ENCODE measurements around the gene SOS2.

The SOS2 gene

DNA sequence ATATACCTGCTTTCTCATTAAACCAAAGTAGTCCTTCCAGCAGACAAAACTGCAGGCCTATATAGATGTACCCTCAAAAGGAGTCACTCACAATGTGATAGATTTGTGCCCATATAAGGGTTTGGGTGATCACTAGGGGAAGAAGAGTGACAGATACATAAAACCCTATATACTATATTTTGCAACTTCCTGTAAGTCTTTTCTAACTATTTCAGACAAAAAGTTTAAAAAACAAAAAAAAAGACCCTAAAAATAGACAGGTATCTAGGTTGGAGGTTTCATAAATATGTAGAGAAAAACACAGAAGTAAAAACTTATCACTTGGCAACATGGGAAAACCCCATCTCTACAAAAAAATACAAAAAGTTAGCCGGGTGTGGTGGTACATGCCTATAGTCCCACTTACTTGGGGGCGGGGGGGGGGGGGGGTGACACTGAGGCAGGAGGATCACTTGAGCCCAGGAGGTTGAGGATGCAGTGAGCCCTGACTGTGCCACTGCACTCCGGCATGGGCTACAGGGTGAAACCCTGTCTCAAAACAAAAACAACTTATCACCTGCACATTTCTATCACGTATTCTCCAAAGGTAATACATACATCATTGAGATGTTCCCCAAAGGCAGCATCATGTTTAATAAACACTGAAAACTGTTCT lies 117.9 kb downstream of the SOS2 start:
- DNase-seq, result no peak

DNA sequence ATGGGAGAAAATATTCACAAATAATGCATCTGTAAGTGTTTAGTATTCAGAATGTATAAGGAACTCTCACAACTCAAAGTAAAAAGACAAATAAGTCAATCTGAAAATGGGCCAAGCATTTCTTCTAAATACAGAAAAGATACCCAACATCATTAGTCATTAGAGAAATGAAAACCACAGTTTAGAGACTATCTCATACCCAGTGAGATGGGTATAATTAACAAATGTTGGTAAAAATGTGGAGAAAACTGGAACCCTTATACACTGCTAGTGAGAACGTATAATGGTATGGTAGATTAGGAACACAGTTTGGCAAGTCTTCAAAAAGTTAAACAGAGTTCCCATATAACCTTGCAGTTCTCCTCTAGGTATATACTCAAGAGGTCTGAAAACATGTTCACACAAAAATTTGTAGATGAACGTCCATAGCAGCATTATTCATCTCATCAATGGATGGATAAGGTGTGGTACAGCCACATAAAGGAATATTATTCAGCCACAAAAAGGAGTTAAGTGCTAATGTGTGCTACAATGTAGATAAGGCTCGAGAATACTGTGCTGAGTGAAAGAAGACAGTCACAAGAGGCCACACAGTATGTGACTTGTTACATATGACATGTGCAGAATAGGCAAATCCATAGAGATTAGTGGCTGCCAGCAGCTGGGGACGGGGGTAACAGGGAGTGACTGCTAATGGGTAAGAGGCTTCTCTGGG lies 120.9 kb downstream of the SOS2 start:
- DNase-seq, result no peak

DNA sequence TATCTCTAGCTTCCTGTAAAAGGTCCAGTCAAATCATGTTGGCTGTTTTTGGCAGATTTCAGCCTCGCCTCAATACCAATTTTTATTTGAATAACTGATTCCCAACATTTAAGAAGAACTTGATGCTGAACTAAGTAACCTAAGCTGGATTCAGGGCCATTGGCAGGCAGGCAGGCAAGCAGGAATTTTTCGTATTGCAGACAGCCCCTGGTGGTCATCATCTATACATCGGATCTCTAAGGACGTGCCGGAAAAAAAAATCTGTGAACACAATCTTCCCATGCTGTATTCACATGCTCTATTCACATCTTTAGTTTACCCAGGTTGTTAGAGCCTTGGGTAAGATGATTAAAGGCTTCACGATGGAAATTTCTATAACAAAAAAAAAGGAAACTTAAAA lies 122.0 kb downstream of the SOS2 start:
- no peak for DNase-seq

DNA sequence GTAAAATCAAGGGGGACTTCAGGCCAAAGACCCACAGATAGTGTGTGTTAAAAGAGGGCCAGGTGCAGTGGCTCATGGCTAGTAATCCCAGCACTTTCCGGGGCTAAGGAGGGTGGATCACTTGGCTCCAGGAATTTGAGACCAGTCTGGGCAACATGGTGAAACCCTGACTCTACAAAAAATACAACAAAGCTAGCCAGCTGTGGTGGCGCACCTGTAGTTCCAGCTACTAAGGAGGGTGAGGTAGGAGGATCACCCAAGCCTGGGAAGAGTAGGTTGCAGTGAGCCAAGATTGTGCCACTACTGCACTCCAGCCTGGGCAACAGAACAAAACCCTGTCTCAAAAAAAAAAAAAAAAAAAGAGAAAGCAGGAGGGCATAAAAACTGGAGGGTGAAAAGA lies 123.5 kb downstream of the SOS2 start:
- DNase-seq, result no peak

DNA sequence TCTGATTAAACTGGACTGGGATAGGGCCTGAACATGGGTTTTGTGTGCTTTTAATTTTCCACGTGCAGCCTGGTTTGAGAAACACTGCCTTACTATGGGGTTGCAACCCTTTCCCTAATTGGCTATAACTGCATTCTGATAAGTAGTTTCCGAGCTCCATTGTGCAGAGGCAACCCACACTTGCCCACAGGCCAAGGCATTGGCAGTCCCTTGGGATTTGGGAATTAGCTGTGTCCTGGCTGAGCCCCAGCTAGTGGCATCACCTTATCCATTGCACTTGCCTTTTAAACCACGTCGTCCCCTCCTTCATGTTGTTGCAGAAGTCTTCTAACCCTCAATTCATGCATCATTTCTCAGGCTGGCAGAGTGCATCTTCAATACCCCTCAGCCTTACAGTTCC lies 125.2 kb downstream of the SOS2 start:
- DNase-seq, result no peak

DNA sequence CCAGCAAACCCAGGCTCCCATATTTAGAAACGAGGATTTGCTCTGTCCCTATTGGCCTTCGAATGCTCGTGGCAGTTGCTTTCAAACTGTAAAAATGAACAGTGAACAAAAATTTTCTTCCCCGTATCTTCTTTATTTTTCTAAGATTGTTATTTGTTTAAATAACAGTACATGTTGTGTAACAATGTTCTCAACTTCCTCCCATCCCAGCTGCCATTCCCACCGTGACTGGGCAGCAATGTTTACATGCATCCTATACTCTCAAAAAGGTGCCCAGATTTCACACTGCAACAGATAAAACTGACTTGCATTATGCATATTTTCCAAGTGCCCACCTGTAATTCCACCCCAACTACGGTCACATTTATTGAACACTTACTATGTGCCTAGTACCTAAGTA lies 127.8 kb downstream of the SOS2 start:
- no peak for DNase-seq

DNA sequence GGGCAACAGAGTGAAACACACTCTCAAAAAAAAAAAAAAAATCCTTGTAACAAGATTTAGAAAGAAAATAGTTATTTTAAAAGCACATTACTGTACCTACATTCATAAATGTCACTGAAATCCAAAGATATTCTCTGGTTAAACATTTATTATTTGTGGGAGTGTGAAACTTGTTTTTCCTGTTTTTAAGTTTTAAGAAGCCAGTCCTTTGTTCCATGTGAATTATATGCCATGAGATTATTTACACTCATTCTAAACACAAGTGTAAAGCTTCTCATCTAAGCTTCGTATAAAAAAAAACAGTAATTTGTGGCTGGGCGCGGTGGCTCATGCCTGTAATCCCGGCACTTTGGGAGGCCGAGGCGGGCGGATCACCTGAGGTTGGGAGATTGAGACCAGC lies 130.0 kb downstream of the SOS2 start:
- DNase-seq, result no peak

DNA sequence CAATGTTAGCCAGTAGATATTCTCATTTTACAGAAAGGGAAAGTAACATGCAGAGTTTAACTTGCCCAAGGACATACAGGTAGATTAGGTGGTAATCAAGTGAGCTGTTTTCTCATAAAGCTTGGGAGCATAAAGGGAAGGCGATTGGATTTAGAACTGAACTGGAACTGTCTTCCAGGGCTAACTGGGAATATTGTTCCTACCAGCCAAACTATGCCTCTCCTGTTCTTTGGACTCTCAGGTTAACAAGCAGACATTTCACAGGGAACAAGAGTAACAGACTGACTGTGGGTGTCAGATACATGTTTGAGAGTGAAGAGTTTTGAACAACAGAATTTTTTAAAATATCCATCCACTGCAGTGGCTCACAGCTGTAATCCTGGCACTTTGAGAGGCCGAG lies 130.6 kb downstream of the SOS2 start:
- DNase-seq, result no peak

DNA sequence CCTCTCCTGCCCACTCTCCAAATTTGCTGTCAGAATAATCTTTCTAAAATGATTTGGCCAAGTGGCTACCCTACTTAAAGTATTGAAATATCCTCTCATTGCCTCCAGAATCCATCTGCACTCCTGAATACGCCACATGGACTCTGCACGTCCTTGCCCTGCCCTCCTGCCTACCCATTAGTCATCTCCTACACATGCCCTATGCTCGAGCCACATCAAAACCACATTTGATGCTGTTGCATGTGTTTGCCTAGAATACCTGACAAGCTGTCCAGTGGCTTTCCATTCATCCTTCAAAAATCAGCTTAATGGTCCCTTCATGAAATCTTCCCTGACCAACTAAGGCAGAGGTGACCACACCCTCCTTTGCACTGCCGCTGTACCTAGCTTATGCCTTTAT lies 132.0 kb downstream of the SOS2 start:
- no peak for DNase-seq

DNA sequence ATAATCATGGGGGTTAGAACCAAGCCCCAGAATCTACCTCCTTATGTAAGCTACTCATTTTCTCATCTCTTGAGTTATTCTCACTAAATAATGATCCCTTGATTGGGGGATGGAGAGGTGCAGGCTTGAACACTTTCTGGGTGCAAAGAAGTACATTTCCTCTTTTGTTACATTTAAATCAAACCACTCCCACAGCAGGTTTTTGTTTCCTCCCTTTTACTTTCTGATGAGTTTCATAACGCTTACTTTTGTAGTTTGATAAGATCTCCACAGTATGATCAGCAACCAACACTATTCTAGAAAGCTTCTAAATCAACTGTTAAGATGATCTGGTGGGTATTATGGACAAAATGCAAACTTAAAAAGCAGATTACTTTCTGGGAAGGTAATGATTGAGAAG lies 135.5 kb downstream of the SOS2 start:
- DNase-seq, result no peak

DNA sequence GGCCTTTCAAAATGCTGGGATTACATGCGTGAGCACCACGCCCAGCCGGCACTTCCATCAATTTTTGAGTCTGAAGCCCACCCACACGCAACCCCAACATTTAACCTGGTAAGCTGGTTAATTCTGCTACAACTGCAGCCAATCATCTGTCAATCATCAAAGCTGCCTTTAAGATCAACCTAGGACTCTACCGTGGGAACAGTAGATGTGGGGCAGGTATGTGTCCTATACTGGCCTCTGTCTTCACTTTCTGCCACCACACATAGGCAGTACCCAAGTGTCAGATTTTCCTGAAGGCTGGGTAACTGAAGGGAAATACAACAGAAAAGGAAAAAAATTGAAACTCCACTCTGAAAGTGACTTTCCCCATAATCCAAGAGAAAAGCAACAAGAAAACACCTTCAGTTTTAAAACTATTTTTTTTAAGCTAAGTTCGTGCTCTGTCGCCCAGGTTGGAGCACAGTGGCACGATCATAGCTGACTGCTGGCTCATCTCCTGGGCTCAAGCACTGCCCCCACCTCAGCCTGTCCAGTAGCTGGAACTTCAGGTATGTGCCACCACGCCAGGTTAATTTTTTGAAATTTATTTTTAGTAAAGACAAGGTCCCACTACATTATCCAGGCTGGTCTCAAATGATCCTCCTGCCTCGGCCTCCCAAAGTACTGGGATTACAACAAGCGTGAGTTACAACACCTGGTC lies 137.2 kb downstream of the SOS2 start:
- DNase-seq, result no peak

DNA sequence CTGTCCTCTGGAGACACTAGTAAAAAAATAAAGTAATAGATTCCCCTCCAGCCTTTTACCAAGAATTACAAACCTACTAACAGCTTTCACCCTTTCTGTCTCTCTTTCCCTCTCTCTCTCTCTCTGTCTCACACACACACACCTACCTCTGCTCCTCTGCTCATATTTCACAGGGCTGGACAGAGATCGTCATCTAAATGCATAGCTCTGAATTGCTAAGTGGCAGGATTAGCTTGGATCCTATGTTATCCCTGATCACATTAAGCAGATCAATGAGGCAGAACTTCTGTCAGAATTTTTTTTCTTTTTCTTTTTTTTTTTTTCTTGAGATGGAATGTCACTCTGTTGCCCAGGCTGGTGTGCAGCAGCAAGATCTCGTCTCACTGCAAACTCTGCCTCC lies 137.9 kb downstream of the SOS2 start:
- DNase-seq, result no peak

DNA sequence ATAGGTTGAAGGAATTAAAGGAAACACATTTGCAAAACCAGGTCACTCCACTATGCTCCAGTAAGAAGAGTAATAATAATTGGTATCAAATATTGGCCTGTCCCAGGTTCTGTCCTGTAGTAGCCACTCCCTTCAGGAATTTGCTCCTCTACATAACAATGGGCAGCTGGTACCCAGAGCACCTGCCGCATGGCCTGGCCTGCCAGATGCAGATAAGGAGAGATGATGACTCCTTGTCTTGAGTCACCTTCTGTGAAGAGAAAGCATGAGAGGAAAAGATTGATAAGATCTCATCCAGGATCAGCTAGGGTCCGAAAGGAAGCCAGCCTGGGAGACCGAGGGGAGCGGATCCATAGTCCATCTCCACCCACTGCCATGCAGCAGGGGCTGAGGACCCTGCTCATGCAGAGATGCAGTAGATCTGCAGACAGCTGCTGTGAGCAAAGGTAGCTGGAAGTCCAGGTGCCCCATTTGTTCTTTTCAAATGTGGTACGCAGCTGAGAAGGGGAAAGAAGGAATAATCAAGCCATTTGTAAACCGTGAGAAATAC lies 139.3 kb downstream of the SOS2 start:
- DNase-seq, result no peak

DNA sequence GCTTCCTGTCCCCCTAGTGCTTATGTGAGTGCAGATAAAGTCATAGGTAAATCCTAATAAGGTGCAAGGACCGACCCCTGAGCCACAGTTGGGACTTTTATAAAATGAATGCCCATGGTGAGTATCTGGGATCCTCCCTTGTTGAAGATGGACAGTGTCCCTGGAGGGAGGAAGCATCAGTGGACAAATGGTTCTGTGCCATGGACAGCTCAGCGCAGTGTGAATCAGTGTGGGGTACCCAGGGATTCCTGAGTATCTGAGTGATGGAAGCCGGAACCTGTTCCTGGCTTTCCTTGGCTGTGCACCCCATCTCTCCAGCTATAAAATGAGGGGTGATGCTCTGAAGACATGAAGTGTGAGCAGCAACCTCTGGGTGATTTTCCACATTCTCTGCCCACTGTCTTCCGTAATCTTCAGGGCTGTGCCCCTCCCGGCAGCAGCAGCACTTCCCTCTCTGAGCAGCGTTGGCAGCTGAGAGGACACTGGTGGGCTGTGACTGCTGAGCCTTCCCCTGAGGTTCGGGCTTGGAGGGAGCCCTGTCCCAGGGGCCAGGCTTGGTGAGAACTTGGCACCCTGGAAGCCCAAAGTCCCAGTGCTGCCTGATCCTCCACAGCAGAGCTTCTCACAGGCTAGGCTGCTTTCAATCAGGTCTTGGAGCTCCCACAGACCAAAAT lies 140.0 kb downstream of the SOS2 start:
- no peak for DNase-seq

DNA sequence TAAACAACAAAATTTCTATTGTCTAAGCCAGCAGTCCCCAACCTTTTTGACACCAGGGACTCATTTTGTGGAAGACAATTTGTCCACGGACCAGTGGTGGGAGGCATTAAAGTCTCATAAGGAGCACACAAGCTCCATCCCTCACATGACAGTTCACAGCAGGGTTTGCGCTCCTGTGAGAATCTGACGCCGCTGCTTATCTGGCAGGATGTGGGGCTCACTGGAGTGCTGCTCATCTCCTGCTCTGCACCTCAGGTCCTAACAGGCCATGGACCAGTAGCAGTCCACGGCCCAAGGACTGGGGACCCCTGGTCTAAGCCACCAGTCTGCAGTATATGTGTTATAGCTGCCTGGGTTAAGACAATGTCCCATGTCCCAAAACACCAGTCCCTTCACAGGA lies 142.2 kb downstream of the SOS2 start:
- DNase-seq, result no peak

DNA sequence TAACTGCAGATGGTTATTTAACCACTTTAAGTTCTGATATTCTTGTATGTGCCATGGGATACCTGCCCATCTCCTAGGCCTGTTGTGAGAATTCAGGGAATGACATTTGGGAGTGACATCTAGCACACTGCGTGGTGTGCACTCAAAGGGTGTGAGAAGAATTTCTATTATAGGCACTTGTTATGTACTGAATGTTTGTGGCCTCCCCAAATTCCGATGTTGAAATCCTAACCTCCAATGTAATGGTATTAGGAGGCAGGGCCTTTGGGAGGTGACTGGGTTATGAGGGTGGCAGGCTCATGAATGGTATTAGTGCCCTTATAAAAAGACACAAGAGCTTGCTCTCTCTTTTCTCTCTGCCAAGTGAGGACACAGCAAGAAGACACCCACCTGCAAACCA lies 142.6 kb downstream of the SOS2 start:
- no peak for DNase-seq

DNA sequence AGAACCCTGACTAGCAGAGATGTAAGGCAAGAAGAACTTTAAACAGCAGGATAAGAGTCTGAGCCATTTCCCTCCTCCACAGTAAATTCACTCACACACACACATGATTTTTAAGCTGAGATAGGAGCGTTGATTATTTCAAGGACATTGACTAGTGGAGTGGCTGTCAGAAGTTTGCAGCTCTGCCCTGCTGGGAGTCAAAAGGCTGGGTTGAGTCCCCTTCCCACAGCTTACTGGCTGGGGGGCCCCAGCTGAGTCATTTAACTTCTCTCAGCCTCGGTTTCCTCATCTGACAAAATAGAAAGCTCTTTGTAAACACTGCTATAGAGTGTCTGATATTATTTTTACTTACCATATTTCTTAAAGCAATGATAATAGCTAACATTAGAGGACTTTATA lies 143.3 kb downstream of the SOS2 start:
- DNase-seq, result no peak

DNA sequence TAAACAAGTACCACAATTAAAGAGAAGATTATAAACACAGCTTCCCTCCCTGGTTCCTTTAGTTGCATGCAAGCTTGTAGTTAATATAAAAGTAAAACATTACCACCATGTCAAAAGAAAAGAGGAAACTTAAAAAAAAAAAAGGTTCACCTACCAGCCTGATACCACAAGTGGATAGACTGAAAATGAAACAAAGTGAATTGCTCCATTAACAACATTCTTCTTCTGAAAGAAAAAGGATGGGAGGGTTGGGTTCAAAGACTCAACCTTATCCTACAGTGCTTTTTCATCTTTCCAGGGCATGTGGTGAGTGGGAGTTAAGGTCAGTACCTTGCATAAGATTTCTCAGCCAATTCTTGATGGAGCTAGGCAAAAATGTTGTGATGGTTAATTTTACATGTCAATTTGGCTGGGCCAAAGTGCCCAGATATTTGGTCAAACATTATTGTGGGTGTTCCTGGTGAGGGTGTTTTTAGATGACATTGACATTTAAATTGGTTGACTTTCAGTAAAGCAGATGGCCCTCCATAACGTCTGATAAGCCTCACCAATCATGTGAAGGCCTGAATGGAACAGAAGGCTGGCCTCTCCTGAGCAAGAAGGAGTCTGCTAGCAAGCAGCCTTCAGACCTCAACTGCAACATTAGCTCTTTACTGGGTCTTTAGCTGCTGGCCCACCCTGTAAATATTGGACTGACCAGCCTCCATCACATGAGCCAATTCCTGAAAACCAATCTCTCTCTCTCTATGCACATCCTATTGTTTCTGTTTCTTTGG lies 143.8 kb downstream of the SOS2 start:
- no peak for DNase-seq

DNA sequence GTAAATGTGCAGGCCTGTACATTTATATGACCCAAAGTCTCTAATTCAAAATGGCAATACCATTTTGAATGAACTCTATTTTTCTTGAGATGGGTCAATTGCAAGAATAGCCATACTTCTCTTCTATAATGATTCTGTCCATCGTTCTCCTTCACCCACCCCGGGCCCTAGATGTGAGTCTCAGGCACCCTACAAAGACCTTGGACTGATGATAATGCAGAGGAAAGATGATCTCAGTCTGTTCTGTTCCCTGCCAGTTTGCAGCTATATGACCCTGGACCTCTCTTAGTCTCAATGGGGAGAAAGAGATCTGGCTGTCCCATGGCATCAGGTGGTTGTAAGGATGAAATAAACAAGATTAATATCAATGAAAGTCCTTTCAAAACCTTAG lies 145.1 kb downstream of the SOS2 start:
- DNase-seq, result no peak

DNA sequence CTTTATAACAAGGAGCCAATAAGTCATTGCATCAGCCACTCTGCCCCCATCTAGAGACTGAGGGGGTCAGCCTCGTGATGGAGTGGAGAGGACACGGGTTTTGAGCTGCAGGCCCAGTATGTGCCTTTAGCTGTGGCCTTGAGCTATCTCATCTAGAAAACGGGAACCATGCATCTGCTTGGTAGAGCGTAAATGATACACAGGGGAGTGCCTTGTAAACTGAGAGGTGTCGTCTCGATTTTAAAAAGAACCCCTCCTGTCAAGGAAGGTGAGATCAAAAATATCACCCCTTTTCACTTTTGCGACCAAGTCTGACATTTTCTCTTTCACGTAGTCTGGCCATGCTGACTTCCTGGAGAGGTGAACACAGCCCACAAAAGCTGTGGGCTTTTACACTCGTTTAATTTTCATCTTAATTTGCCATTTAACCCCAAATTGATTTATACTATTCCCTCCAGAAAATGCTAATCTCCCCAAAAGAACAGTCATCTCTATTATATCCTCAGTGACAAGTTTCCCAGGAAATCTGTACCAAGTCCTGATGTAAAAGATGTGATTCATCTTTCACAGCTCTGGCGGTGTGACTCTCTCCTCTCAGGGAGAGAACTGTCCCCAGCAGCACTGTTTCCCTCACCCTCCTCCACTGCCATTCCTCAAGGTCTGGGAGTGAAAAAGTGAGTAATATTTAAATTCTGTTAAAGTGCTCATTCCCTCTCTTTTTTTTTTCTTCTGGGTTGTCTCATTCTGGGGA lies 145.6 kb downstream of the SOS2 start:
- DNase-seq, result no peak

DNA sequence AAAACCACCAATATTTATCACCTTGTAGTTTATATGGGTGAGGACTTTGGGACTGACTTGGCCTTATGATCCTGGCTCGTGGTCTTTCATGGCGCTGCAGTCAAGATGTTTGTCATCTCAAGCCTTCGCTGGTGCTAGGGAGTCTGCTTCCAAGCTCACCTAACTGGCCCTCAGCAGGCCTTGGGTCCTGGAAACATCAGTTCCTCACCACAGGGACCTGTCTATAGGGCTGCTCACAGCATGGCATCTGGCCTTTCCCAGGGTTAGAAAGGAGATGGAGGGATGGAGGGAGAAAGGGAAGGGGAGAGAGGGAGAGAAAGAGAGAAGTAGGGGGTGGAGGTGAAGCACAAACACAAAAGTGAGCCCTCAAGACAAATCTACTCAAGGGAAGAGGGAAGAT lies 146.7 kb downstream of the SOS2 start:
- no peak for DNase-seq

Data from activated gamma-delta T cell (primary cell).